DOHH2 (cell line): ENCODE results near the gene BRD3.

Experiments
- EZH2phosphoT487 ChIP-seq: fragments of 200-600 bp; sonication (generic); IDR thresholded peaks from 2 replicates; pipeline ENCODE4 v1.6.1; 2017; ENCODE audit warnings: borderline replicate concordance, mild to moderate bottlenecking, antibody characterized with exemption, low read length, moderate library complexity, mixed read lengths
- TF ChIP-seq, protein P1 (sequence below): fragments of 200-600 bp; sonication (generic); IDR thresholded peaks from one replicate; pipeline ENCODE4 v1.5.1; 2014; ENCODE audit warnings: antibody characterized with exemption, mild to moderate bottlenecking, low read depth, low read length; ENCODE audit not compliant: poor library complexity, severe bottlenecking

DNA sequence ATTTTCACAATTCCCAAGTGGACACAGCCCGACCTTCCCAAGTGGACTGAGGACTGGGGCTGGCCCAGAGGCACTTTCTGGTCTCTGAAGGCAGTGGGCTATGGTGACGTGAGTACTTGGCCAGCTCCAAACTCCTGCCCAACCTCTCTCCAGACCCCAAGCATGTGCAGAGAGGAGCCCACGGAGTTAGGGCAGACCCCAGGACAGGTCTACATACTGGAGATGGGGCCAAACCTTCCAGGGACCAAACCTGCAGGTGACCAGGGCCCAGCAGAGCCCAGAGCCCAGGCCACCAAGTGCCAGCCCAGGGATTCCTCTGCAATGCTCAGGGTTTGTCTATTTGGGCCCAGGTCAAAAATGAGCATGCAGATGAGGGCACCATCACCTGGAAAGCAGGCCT is 15.3 kb downstream of the BRD3 start:
- TF ChIP-seq, protein P1, sequence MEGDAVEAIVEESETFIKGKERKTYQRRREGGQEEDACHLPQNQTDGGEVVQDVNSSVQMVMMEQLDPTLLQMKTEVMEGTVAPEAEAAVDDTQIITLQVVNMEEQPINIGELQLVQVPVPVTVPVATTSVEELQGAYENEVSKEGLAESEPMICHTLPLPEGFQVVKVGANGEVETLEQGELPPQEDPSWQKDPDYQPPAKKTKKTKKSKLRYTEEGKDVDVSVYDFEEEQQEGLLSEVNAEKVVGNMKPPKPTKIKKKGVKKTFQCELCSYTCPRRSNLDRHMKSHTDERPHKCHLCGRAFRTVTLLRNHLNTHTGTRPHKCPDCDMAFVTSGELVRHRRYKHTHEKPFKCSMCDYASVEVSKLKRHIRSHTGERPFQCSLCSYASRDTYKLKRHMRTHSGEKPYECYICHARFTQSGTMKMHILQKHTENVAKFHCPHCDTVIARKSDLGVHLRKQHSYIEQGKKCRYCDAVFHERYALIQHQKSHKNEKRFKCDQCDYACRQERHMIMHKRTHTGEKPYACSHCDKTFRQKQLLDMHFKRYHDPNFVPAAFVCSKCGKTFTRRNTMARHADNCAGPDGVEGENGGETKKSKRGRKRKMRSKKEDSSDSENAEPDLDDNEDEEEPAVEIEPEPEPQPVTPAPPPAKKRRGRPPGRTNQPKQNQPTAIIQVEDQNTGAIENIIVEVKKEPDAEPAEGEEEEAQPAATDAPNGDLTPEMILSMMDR = no peak
- TF ChIP-seq EZH2phosphoT487 = no peak
